ENCODE data around the gene CLEC16A. TPM values are rescaled to one million over a fixed set of nuclear protein-coding genes. Genes with fewer than 3 reads are reported as not detected.

Gene CLEC16A
- total and polyA plus RNA-seq, 9 of the 15 experiments (the other 6 are each of a cell fraction or from before 2014, with no cell fraction given), result 1.00 to 22.3 (median 10.0) TPM

DNA sequence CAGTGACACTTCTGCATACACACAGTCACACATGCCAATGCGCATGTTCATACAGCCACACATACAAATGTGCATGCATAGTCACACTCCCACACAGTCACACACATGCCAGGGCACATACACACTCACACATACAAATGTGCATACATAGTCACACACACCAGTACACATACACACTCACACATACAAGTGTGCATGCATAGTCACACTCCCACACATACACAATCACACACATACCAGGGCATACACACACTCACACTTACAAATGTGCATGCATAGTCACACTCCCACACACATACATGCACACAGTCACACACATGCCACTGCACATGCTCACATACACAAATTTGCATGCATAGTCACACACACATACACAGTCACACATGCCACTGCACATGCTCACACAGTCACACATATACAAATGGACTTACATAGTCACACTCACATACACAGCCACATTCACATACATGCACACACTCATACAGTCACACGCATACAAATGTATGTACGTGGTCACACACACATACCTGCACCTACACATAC is 227.5 kb downstream of the CLEC16A start:
- no peaks in the 10 kb centered on the region for H4K20me1 ChIP-seq (replicated peaks; ENCODE audit: control insufficient read depth, insufficient read depth, low read length)
- peaks cover 7 to 15% of the 10 kb centered on the region in 2 experiments; a peak in 3 of 5 replicates for H3K4me1 ChIP-seq (replicated peaks in 1 of 2; ENCODE audit: control insufficient read depth in 2 of 2, insufficient read depth in 2 of 2, low read length in 2 of 2)
- H3K9me3 ChIP-seq (replicated peaks; ENCODE audit: control insufficient read depth, insufficient read depth, low read depth, low read length), result no peaks in the 10 kb centered on the region
- in situ Hi-C loops (cut with MboI), result no loop called here
- H3K27ac ChIP-seq (ENCODE audit: extremely low read depth, low read depth, low read length), result no peak overlapping the region; the same call in 2 of the 3 replicates
- H3K4me3 ChIP-seq, result no peak overlapping the region
- ChIA-PET POLR2A (interaction anchor here (0.7 to 1.0 kb wide), 4 partner anchors 9 to 20 kb away, joined by 3 to 5 read pairs (median 4); no protein-coding TSS in a partner anchor), CTCF (ENCODE audit: low intra/inter-chr PET ratio) (no interaction called here)
- ATAC-seq (no peak), FAIRE-seq (peak; percentile 69), DNase-seq (ENCODE audit: extremely low read depth in 1 of 4, low spot score in 3 of 4) (no peak)
- no peaks in the 10 kb centered on the region; a peak in 1 of 5 replicates for H3K27me3 ChIP-seq (ENCODE audit: control insufficient read depth in 2 of 2, insufficient read depth in 2 of 2, low read length in 2 of 2)
- no peak overlapping the region for H2AFZ ChIP-seq (ENCODE audit: low read depth, low read length)
- H3K36me3 ChIP-seq (ENCODE audit: control insufficient read depth, insufficient read depth, low read length), result peaks cover 13% of the 10 kb centered on the region
- no peaks in the 10 kb centered on the region for H3K79me2 ChIP-seq (ENCODE audit: control insufficient read depth, insufficient read depth, low read length)
- no TSS peak for BruUV-seq (replicated peaks)
- H3K9ac ChIP-seq (ENCODE audit: insufficient read depth in 1 of 2, low read depth in 2 of 2, low read length in 2 of 2), result no peak overlapping the region
- no peak overlapping the region for H3K4me2 ChIP-seq (ENCODE audit: insufficient read depth, low read length)
- intact Hi-C loops (cut with micrococcal nuclease), result no loop called here
- WGBS (ENCODE audit: insufficient coverage, low coverage, missing lambda C conversion rate), result 92% methylated on average over 3 of the region's 3 CpGs
- no peaks in the 10 kb centered on the region for H3K9me1 ChIP-seq (ENCODE audit: control insufficient read depth, insufficient read depth, low read length)
- TF ChIP-seq ZNF408 (CRISPR knock-in tag; IDR thresholded peaks at IDR 0.05; ENCODE audit: low read depth), result no peak
- no peak for TF ChIP-seq ZNF274 (IDR thresholded peaks at IDR 0.05; ENCODE audit: borderline replicate concordance, low read depth, low read length)
- 0 out of 4 replicates have a peak, but pooled peaks of 1 of the 2 experiments have one; percentile 15 for TF ChIP-seq HDAC1 (IDR thresholded peaks at IDR 0.05)
- TF ChIP-seq SP1 (CRISPR knock-in tag; IDR thresholded peaks at IDR 0.05), result no peak
- TF ChIP-seq KLF6 (CRISPR knock-in tag; IDR thresholded peaks at IDR 0.05; ENCODE audit: borderline replicate concordance), result no peak
- no peak for TF ChIP-seq NR2C2 (CRISPR knock-in tag; IDR thresholded peaks at IDR 0.05)
- TF ChIP-seq NR2C2 (tag; IDR thresholded peaks at IDR 0.05), result no peak
- TF ChIP-seq SREBF1 (IDR thresholded peaks at IDR 0.05; ENCODE audit: borderline replicate concordance, low read depth, low read length), result no peak
- TF ChIP-seq RB1 (IDR thresholded peaks at IDR 0.05; ENCODE audit: low read depth), result no peak
- no peak for TF ChIP-seq RFX7 (CRISPR knock-in tag; IDR thresholded peaks at IDR 0.05)
- no peak for TF ChIP-seq SNRNP70 (optimal IDR thresholded peaks at IDR 0.05; ENCODE audit: low read depth, low read length)
- peak; percentile 52; the same call in 1 of the 2 replicates for TF ChIP-seq SMARCA5 (IDR thresholded peaks at IDR 0.05)
- TF ChIP-seq ZNF431 (CRISPR knock-in tag; IDR thresholded peaks at IDR 0.05), result no peak
- TF ChIP-seq HDAC8 (tag; IDR thresholded peaks at IDR 0.05), result no peak
- TF ChIP-seq, protein P1, sequence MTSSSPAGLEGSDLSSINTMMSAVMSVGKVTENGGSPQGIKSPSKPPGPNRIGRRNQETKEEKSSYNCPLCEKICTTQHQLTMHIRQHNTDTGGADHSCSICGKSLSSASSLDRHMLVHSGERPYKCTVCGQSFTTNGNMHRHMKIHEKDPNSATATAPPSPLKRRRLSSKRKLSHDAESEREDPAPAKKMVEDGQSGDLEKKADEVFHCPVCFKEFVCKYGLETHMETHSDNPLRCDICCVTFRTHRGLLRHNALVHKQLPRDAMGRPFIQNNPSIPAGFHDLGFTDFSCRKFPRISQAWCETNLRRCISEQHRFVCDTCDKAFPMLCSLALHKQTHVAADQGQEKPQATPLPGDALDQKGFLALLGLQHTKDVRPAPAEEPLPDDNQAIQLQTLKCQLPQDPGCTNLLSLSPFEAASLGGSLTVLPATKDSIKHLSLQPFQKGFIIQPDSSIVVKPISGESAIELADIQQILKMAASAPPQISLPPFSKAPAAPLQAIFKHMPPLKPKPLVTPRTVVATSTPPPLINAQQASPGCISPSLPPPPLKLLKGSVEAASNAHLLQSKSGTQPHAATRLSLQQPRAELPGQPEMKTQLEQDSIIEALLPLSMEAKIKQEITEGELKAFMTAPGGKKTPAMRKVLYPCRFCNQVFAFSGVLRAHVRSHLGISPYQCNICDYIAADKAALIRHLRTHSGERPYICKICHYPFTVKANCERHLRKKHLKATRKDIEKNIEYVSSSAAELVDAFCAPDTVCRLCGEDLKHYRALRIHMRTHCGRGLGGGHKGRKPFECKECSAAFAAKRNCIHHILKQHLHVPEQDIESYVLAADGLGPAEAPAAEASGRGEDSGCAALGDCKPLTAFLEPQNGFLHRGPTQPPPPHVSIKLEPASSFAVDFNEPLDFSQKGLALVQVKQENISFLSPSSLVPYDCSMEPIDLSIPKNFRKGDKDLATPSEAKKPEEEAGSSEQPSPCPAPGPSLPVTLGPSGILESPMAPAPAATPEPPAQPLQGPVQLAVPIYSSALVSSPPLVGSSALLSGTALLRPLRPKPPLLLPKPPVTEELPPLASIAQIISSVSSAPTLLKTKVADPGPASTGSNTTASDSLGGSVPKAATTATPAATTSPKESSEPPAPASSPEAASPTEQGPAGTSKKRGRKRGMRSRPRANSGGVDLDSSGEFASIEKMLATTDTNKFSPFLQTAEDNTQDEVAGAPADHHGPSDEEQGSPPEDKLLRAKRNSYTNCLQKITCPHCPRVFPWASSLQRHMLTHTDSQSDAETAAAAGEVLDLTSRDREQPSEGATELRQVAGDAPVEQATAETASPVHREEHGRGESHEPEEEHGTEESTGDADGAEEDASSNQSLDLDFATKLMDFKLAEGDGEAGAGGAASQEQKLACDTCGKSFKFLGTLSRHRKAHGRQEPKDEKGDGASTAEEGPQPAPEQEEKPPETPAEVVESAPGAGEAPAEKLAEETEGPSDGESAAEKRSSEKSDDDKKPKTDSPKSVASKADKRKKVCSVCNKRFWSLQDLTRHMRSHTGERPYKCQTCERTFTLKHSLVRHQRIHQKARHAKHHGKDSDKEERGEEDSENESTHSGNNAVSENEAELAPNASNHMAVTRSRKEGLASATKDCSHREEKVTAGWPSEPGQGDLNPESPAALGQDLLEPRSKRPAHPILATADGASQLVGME (CRISPR knock-in tag; IDR thresholded peaks at IDR 0.05), result no peak

All from K562 (cell line).